Measurements from ENCODE around the gene S100A7A. TPM values are rescaled to one million over a fixed set of nuclear protein-coding genes. Genes with fewer than 3 reads are reported as not detected.
"Not testable (repeated sequence)": the region's sequence is repeated elsewhere in the genome, so short reads cannot be mapped to it uniquely, and the experiment has no call there.

The S100A7A gene
- polyA plus RNA-seq, 3 donors from 2014 or later: not detected

- Mint-ChIP-seq H3K27me3 (ENCODE audit: low read depth in 3 of 3) (peaks cover 0 to 10% (median 4%) of the 10 kb centered on the region in 3 donors), H3K36me3 (no peaks in the 10 kb centered on the region), H3K4me3 (no peak overlapping the region), H3K27ac (no peak overlapping the region), H3K9me3 (no peaks in the 10 kb centered on the region), H3K4me1 (no peaks in the 10 kb centered on the region)
- no peak for DNase-seq
These were observed 20.9 kb downstream of the S100A7A start for GRCh38 chr1:153437236-153437635.

GRCh38 chr1:153438599-153438998, 22.3 kb downstream of the S100A7A start:
- Mint-ChIP-seq H3K27me3 (ENCODE audit: low read depth in 3 of 3) (peaks cover 0 to 8% (median 7%) of the 10 kb centered on the region in 3 donors), H3K36me3 (no peaks in the 10 kb centered on the region), H3K4me3 (no peak overlapping the region), H3K4me1 (no peaks in the 10 kb centered on the region), H3K9me3 (no peaks in the 10 kb centered on the region), H3K27ac (no peak overlapping the region)
- DNase-seq: no peak

- Mint-ChIP-seq H3K27me3 (ENCODE audit: low read depth in 3 of 3) (peaks cover 0 to 8% (median 7%) of the 10 kb centered on the region in 3 donors), H3K9me3 (no peaks in the 10 kb centered on the region), H3K4me3 (no peak overlapping the region), H3K4me1 (no peaks in the 10 kb centered on the region), H3K27ac (no peak overlapping the region), H3K36me3 (no peaks in the 10 kb centered on the region)
- DNase-seq: no peak
These were observed 23.0 kb downstream of the S100A7A start for GRCh38 chr1:153439273-153439672.

GRCh38 chr1:153441238-153441755, 25.0 kb downstream of the S100A7A start:
- no peaks in the 10 kb centered on the region for H3K36me3 Mint-ChIP-seq
- no peak overlapping the region for H3K27ac Mint-ChIP-seq
- H3K27me3 Mint-ChIP-seq (ENCODE audit: low read depth in 3 of 3): peaks cover 0 to 10% (median 6%) of the 10 kb centered on the region in 3 donors
- no peak for DNase-seq
- no peaks in the 10 kb centered on the region for H3K9me3 Mint-ChIP-seq
- no peaks in the 10 kb centered on the region for H3K4me1 Mint-ChIP-seq
- H3K4me3 Mint-ChIP-seq: no peak overlapping the region

GRCh38 chr1:153443486-153443885, 27.2 kb downstream of the S100A7A start:
- H3K27ac Mint-ChIP-seq: no peak overlapping the region
- H3K27me3 Mint-ChIP-seq (ENCODE audit: low read depth in 3 of 3): peaks cover 2 to 11% (median 5%) of the 10 kb centered on the region in 3 donors
- H3K36me3 Mint-ChIP-seq: no peaks in the 10 kb centered on the region
- no peak for DNase-seq
- H3K9me3 Mint-ChIP-seq: peaks cover 0 to 2% (median 0%) of the 10 kb centered on the region in 6 donors
- H3K4me3 Mint-ChIP-seq: no peak overlapping the region
- H3K4me1 Mint-ChIP-seq: no peaks in the 10 kb centered on the region

- H3K4me3 Mint-ChIP-seq: no peak overlapping the region
- peaks cover 2 to 11% (median 6%) of the 10 kb centered on the region in 3 donors for H3K27me3 Mint-ChIP-seq (ENCODE audit: low read depth in 3 of 3)
- peaks cover 0 to 2% (median 0%) of the 10 kb centered on the region in 6 donors for H3K9me3 Mint-ChIP-seq
- no peak for DNase-seq
- no peaks in the 10 kb centered on the region for H3K4me1 Mint-ChIP-seq
- no peak overlapping the region for H3K27ac Mint-ChIP-seq
- H3K36me3 Mint-ChIP-seq: no peaks in the 10 kb centered on the region
These were observed 27.8 kb downstream of the S100A7A start for GRCh38 chr1:153444078-153444477.

- Mint-ChIP-seq H3K4me3 (no peak overlapping the region), H3K4me1 (no peaks in the 10 kb centered on the region), H3K27me3 (ENCODE audit: low read depth in 3 of 3) (peaks cover 5 to 23% (median 6%) of the 10 kb centered on the region in 3 donors), H3K27ac (no peak overlapping the region), H3K9me3 (peaks cover 0 to 2% (median 0%) of the 10 kb centered on the region in 6 donors), H3K36me3 (no peaks in the 10 kb centered on the region)
- no peak for DNase-seq
These were observed 31.3 kb downstream of the S100A7A start for GRCh38 chr1:153447498-153448170.

GRCh38 chr1:153448851-153449250, 32.5 kb downstream of the S100A7A start:
- DNase-seq, H3K4me1 Mint-ChIP-seq, H3K4me3 Mint-ChIP-seq, H3K9me3 Mint-ChIP-seq, H3K36me3 Mint-ChIP-seq, H3K27ac Mint-ChIP-seq: not testable (repeated sequence)
- H3K27me3 Mint-ChIP-seq (ENCODE audit: low read depth in 3 of 3): peaks cover 2 to 23% (median 6%) of the 10 kb centered on the region in 3 donors

- Mint-ChIP-seq H3K27ac (no peak overlapping the region), H3K27me3 (ENCODE audit: low read depth in 3 of 3) (peaks cover 2 to 16% (median 6%) of the 10 kb centered on the region in 3 donors), H3K36me3 (no peaks in the 10 kb centered on the region), H3K4me3 (no peak overlapping the region), H3K4me1 (no peaks in the 10 kb centered on the region), H3K9me3 (no peaks in the 10 kb centered on the region)
- DNase-seq: no peak
These were observed 40.1 kb downstream of the S100A7A start for GRCh38 chr1:153456396-153456795.

- H3K9me3 Mint-ChIP-seq: no peaks in the 10 kb centered on the region
- no peak overlapping the region for H3K27ac Mint-ChIP-seq
- H3K27me3 Mint-ChIP-seq (ENCODE audit: low read depth in 3 of 3): peaks cover 2 to 12% (median 8%) of the 10 kb centered on the region in 3 donors
- H3K4me3 Mint-ChIP-seq: no peak overlapping the region
- no peaks in the 10 kb centered on the region for H3K36me3 Mint-ChIP-seq
- DNase-seq: no peak
- H3K4me1 Mint-ChIP-seq: no peaks in the 10 kb centered on the region
These were observed 43.3 kb downstream of the S100A7A start for GRCh38 chr1:153459655-153460054.

GRCh38 chr1:153460551-153460950, 44.2 kb downstream of the S100A7A start, which contains the start of gene S100A7:
Gene S100A7, minus strand, starts transcription at chr1:153460651. Its CDS starts 1,638 bp downstream, at chr1:153459013.
- Mint-ChIP-seq H3K36me3 (no peaks in the 10 kb centered on the region), H3K27me3 (ENCODE audit: low read depth in 3 of 3) (peaks cover 2 to 12% (median 8%) of the 10 kb centered on the region in 3 donors), H3K9me3 (no peaks in the 10 kb centered on the region), H3K4me3 (no peak within 1 kb of the TSS), H3K27ac (no peak within 1 kb of the TSS), H3K4me1 (no peaks in the 10 kb centered on the region)
- no peak for DNase-seq

GRCh38 chr1:153462741-153463140, 46.4 kb downstream of the S100A7A start:
- H3K4me1 Mint-ChIP-seq; H3K36me3 Mint-ChIP-seq; H3K4me3 Mint-ChIP-seq; H3K27ac Mint-ChIP-seq; DNase-seq; H3K27me3 Mint-ChIP-seq (ENCODE audit: low read depth in 3 of 3); H3K9me3 Mint-ChIP-seq: not testable (repeated sequence)

GRCh38 chr1:153465811-153466636, 49.7 kb downstream of the S100A7A start:
- H3K9me3 Mint-ChIP-seq: peaks cover 0 to 10% (median 2%) of the 10 kb centered on the region in 6 donors
- H3K27me3 Mint-ChIP-seq (ENCODE audit: low read depth in 3 of 3): peaks cover 3 to 13% (median 10%) of the 10 kb centered on the region in 3 donors
- H3K27ac Mint-ChIP-seq: no peak overlapping the region
- peak; percentile 30 to 47 (median 39) for DNase-seq
- no peak overlapping the region for H3K4me3 Mint-ChIP-seq
- peaks cover 0 to 2% of the 10 kb centered on the region in 2 donors for H3K4me1 Mint-ChIP-seq
- H3K36me3 Mint-ChIP-seq: peaks cover 0 to 4% (median 0%) of the 10 kb centered on the region in 3 donors

- Mint-ChIP-seq H3K27ac (no peak overlapping the region), H3K9me3 (peaks cover 0 to 17% (median 3%) of the 10 kb centered on the region in 6 donors), H3K4me3 (no peak overlapping the region), H3K36me3 (peaks cover 0 to 4% (median 0%) of the 10 kb centered on the region in 3 donors), H3K27me3 (ENCODE audit: low read depth in 3 of 3) (peaks cover 3 to 13% (median 10%) of the 10 kb centered on the region in 3 donors), H3K4me1 (peaks cover 0 to 2% of the 10 kb centered on the region in 2 donors)
- DNase-seq: no peak
These were observed 50.6 kb downstream of the S100A7A start for GRCh38 chr1:153466908-153467307.

Data from immature natural killer cell (primary cell).